ENCODE measurements around the gene RASGEF1C.

- TF ChIP-seq TAF1 (IDR thresholded peaks at IDR 0.05; ENCODE audit: borderline replicate concordance, insufficient read depth, low read length) (no peak), SIN3A (IDR thresholded peaks at IDR 0.05; ENCODE audit: borderline replicate concordance, insufficient read depth, low read length) (no peak), REST (IDR thresholded peaks at IDR 0.05; ENCODE audit: insufficient read depth in 1 of 2, low read depth in 2 of 2, low read length in 2 of 2) (no peak), POLR2AphosphoS5 (IDR thresholded peaks at IDR 0.05; ENCODE audit: low read depth, low read length) (no peak), FOXP2 (optimal IDR thresholded peaks at IDR 0.05; ENCODE audit: borderline replicate concordance, extremely low read depth, extremely low read length, insufficient read depth) (no peak)
Observed at GRCh38 chr5:180206993-180207392, 2.0 kb downstream of the RASGEF1C start.

All from PFSK-1 (cell line).